ENCODE measurements around the gene SYMPK. TPM values are rescaled to one million over a fixed set of nuclear protein-coding genes. Genes with fewer than 3 reads are reported as not detected.
A peak's percentile ranks its signal among the peaks of the same experiment; 100 is the strongest.
"Not testable (repeated sequence)": the region's sequence is repeated elsewhere in the genome, so short reads cannot be mapped to it uniquely, and the experiment has no call there.

SYMPK gene
- total RNA-seq, 1 donor from 2014 or later = 21.4 TPM

GRCh38 chr19:45885556-45886426, 22.8 kb upstream of the SYMPK start, which contains the start of gene IRF2BP1:
TSS of gene IRF2BP1 (minus strand) at chr19:45886141. CDS start at chr19:45885774, 367 bp downstream.
- DNase-seq (ENCODE audit: low read depth in 2 of 2) = peak; percentile 94 to 95

GRCh38 chr19:45884682-45885555, 22.0 kb upstream of the SYMPK start:
- no peak for DNase-seq (ENCODE audit: low read depth in 2 of 2)

GRCh38 chr19:45883881-45884681, 21.1 kb upstream of the SYMPK start:
- no peak for DNase-seq (ENCODE audit: low read depth in 2 of 2)

- DNase-seq (ENCODE audit: low read depth in 2 of 2) = no peak
Measured at GRCh38 chr19:45883586-45883880, 20.6 kb upstream of the SYMPK start.

- DNase-seq (ENCODE audit: low read depth in 2 of 2) = peak; percentile 91 to 94
Measured at GRCh38 chr19:45882652-45883585, 20.0 kb upstream of the SYMPK start.

GRCh38 chr19:45881909-45882528, 19.1 kb upstream of the SYMPK start:
- no peak for DNase-seq (ENCODE audit: low read depth in 2 of 2)

GRCh38 chr19:45881082-45881908, 18.3 kb upstream of the SYMPK start:
- no peak for DNase-seq (ENCODE audit: low read depth in 2 of 2)

- no peak for DNase-seq (ENCODE audit: low read depth in 2 of 2)
Measured at GRCh38 chr19:45879971-45880370, 17.0 kb upstream of the SYMPK start.

GRCh38 chr19:45879055-45879454, 16.1 kb upstream of the SYMPK start:
- DNase-seq (ENCODE audit: low read depth in 2 of 2) = no peak

- DNase-seq (ENCODE audit: low read depth in 2 of 2) = no peak
Measured at GRCh38 chr19:45878043-45878794, 15.3 kb upstream of the SYMPK start.

- peak; percentile 26 to 68 for DNase-seq (ENCODE audit: low read depth in 2 of 2)
Measured at GRCh38 chr19:45876411-45877197, 13.7 kb upstream of the SYMPK start.

GRCh38 chr19:45876161-45876410, 13.1 kb upstream of the SYMPK start:
- no peak for DNase-seq (ENCODE audit: low read depth in 2 of 2)

GRCh38 chr19:45874620-45874966, 11.6 kb upstream of the SYMPK start:
- DNase-seq (ENCODE audit: low read depth in 2 of 2) = no peak

GRCh38 chr19:45873219-45873772, 10.3 kb upstream of the SYMPK start:
- DNase-seq (ENCODE audit: low read depth in 2 of 2) = no peak

GRCh38 chr19:45872095-45872919, 9.4 kb upstream of the SYMPK start:
- no peak for DNase-seq (ENCODE audit: low read depth in 2 of 2)

GRCh38 chr19:45870798-45871197, 7.9 kb upstream of the SYMPK start:
- no peak for DNase-seq (ENCODE audit: low read depth in 2 of 2)

- DNase-seq (ENCODE audit: low read depth in 2 of 2) = not testable (repeated sequence)
Measured at GRCh38 chr19:45867241-45867640, 4.3 kb upstream of the SYMPK start.

All from lung microvascular endothelial cell (primary cell).